Measurements from ENCODE around the gene CHST2.
"Not testable (repeated sequence)": the region's sequence is repeated elsewhere in the genome, so short reads cannot be mapped to it uniquely, and the experiment has no call there.

CHST2 gene, protein sequence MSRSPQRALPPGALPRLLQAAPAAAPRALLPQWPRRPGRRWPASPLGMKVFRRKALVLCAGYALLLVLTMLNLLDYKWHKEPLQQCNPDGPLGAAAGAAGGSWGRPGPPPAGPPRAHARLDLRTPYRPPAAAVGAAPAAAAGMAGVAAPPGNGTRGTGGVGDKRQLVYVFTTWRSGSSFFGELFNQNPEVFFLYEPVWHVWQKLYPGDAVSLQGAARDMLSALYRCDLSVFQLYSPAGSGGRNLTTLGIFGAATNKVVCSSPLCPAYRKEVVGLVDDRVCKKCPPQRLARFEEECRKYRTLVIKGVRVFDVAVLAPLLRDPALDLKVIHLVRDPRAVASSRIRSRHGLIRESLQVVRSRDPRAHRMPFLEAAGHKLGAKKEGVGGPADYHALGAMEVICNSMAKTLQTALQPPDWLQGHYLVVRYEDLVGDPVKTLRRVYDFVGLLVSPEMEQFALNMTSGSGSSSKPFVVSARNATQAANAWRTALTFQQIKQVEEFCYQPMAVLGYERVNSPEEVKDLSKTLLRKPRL

DNA sequence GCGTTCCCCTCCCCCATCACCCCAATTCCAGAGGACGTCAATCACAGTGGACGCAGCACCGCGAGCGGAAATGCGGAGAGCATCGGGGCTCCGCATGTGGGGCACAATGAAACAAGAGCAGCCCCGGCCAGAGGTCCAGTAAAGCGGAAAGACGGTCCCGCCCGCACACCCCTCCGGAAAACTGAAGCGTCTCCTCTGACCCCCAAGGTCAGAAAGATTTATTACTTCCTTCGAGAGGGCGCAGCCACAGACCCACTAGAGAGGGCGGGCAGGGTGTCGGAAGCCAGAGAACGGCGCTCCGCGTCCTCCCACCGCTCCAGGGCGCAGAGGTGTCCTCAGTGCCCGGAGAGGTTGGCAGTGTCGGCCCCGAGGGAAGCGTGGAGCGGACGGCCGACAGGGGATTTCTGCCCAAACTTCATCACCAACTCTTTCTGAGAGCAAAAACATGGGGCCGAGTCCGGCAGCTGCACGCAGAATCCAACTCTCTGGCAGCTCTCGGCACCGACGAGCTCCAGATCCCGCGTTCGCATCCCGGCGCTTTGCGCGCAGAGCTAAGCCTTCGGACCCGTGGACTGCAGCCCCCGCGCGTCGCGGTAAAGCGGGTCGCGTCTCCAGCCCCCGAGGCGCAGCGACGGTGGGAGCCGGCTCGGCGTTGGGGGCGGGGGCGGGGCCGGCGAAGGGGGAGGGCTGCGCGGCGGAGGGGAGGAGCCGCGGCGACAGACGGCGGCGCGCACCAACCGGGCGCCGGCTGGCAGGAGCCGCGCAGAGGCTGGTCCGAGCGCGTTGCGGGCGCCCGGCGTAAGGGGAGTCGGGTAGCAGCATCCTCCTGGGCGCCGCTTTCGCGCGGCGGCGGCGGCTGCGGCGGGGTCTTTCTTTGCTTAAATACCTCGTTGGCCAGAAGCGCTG lies at the start of gene CHST2:
Gene CHST2, plus strand, starts transcription at position 763 of the 906 bp plus-strand sequence. CDS start 1,046 bp downstream, outside the sequence.
- peak; percentile 41 to 62 for DNase-seq (ENCODE audit: extremely low read depth in 1 of 2, low read depth in 1 of 2)

DNA sequence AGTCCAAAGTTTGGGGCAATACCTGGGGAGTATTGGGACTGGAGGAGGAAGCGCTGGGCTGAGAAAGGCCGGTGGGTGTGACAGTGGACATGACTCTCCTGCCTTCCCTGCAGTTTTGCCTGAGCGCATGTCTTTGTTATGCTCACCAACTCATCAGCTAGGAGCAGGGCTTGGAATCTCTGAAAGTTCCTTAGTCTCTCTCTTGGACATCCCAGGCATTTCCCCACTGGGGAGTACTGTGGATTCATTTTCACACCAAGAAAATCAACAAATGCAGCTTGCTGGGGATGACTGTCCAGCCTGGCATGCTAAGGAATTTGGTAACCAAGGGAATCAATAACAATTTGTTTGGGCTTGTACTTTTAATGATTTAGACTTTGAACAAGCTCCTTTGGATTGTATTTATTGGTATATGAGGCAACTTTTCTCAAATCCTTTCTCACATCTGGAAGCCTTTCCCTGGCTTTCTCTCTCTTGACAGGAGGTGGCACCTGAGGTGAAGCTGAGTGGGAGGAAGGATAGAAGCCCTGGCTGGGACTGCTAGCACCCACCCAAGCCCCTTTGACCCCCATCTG lies 48.5 kb upstream of the CHST2 start:
- no peak for DNase-seq (ENCODE audit: extremely low read depth in 1 of 2, low read depth in 1 of 2)

DNA sequence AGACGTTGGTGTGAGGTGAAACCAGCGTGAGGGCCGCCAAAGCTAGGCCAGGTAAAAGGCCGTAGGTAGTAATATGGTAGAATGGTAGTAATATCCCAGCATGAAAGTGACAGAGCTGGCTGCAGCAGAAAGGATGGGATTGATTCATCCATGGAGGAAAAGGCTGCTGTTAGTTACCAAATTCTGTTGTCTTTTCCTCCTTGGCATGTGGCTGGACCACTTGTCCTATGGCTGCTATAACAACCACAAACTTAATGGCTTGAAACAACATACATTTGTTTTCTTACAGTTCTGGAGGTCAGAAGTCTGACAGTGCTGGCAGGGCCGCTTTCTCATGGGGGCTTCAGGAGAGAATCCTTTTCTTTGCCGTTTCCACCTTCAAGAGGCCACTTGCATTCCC lies 47.8 kb upstream of the CHST2 start:
- DNase-seq (ENCODE audit: extremely low read depth in 1 of 2, low read depth in 1 of 2), result no peak

DNA sequence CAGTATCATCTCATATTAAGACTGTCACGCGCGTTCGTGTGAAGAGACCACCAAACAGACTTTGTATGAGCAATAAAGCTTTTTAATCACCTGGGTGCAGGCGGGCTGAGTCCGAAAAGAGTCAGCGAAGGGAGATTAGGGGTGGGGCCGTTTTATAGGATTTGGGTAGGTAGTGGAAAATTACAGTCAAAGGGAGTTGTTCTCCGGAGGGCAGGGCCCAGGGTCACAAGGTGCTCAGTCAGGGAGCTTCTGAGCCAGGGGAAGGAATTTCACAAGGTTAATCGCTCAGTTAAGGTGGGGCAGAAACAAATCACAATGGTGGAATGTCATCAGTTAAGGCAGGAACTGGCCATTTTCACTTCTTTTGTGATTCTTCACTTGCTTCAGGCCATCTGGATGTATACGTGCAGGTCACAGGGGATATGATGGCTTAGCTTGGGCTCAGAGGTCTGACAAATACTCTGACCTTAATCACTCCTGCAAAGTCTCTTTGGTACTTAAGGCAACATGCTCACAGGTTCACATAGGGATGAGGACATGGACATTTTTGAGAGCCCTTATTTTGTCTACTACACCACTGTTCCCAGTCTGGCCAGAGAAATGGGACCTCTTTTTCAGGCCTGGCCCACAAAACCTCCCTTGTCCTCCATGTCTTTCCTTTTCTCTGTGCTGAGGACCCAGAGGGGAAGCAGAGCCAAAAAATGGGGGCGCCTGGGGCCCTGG lies 47.1 kb upstream of the CHST2 start:
- DNase-seq (ENCODE audit: extremely low read depth in 1 of 2, low read depth in 1 of 2), result not testable (repeated sequence)

DNA sequence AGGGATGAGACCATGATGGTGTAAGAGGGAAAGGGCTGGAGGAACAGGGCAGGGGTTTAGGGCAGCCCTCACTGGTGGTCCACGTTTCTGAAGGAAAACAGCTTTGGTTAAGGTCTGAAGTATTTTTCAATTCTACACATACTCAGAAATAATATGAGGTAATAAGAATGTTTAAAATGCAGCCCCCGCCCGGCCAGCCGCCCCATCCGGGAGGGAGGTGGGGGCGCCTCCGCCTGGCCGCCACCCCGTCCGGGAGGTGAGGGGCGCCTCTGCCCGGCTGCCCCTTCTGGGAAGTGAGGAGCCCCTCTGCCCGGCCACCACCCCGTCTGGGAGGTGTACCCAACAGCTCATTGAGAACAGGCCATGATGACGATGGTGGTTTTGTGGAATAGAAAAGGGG lies 46.0 kb upstream of the CHST2 start:
- DNase-seq (ENCODE audit: extremely low read depth in 1 of 2, low read depth in 1 of 2), result not testable (repeated sequence)

DNA sequence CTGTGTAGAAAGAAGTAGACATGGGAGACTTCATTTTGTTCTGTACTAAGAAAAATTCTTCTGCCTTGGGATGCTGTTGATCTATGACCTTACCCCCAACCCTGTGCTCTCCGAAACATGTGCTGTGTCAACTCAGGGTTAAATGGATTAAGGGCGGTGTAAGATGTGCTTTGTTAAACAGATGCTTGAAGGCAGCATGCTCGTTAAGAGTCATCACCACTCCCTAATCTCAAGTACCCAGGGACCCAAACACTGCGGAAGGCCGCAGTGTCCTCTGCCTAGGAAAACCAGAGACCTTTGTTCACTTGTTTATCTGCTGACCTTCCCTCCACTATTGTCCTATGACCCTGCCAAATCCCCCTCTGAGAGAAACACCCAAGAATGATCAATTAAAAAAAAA lies 45.6 kb upstream of the CHST2 start:
- not testable (repeated sequence) for DNase-seq (ENCODE audit: extremely low read depth in 1 of 2, low read depth in 1 of 2)

DNA sequence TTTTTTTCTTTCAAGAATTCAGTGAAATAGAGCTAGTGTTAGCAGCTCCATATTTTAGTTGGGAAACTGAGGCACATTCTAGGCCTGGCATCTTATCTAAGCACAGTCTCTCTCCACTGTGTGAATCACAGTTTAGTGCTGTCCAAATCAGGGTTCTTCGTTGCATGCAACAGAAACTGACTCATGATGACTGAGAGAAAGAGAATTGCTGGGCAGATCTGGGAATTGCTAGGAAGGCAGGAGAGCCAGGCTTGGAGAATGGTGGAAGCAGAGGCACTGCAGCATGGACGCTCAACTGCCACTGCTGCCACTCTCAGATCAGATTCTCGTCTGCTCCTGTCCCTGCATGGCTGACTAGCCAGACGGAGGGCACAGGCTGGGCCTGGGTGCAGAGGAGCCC lies 40.7 kb upstream of the CHST2 start:
- no peak for DNase-seq (ENCODE audit: extremely low read depth in 1 of 2, low read depth in 1 of 2)

DNA sequence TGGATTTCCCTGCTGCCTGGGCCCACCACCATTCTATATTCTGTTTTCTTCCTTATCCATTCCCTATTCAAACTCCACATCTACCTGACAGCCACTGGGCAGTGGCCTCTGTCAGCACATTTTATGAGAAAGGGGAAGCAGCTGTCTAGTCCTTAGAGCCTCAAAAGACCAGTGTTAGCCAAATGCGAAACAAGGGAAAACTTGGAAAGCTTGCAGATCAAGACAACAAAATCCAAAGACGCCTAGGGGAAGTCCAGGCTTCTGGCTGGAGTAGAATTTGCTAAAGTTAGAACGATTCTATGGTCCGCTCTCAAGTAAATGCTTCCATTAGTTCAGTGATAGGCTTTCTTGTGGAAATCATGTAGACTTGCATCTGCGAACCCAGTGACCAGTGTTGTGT lies 39.4 kb upstream of the CHST2 start:
- DNase-seq (ENCODE audit: extremely low read depth in 1 of 2, low read depth in 1 of 2), result no peak

DNA sequence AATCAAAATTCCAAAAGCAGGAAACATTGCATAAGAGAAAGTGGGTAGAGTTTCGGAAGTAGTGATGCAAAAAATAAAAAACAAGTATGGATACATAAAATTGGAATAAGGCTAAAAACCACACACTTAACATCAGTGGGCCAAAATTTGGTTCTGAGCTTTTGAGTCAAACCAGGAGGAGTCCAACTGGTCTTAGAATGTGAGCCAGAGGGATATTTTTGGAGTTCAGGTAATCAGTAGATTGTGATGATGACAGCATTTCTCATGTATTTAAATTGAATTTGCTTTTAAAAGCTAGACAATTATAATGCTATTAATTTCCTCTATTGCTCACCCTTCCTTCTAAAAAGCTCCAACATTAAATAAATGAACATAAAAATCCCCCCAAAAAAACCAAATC lies 38.2 kb upstream of the CHST2 start:
- DNase-seq (ENCODE audit: extremely low read depth in 1 of 2, low read depth in 1 of 2), result no peak

DNA sequence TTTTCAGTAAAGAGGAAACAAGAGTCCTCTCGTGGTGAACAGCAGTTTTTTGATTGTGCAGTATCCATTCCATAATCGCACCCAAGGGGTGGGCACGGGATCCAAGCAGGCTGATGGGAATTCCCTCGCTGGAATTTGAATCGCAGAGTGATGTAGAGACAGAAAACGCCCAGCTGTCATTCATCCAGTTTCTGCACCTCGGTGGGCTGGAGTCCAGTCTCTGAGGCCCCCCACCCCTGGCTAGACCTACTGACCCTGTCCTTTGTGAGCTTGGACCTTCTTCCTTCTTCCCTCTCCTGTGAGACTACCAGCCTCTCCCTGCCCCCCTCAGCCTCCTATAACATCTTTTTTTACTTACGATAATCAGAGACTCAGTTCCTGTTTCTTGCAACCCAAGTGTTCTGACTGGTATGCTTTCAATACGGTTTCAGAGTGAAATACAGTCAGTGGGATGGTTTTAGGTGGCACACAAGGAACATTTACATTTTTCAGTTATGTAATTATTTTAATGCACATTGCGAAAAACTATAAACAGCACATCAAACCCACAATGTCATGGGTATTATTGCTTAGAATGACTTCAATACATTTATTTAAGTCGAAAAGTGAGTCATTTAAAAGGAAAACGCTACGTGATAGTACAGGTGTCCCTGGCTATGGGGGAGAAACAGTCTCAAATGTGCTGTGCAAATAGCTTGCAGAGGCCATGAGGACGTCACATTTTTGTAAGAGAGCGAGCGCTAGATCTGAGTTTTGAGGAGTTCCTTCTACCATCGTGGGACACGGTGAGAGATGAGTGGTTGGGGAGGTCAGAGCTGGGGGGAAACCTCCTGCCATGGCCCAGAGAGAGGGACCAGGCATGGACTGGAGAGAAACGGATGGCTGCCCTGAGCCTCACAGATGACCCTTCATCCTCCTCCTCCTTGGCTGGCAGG lies 37.5 kb upstream of the CHST2 start:
- DNase-seq (ENCODE audit: extremely low read depth in 1 of 2, low read depth in 1 of 2), result peak in 1 of 2 donors; percentile 4

DNA sequence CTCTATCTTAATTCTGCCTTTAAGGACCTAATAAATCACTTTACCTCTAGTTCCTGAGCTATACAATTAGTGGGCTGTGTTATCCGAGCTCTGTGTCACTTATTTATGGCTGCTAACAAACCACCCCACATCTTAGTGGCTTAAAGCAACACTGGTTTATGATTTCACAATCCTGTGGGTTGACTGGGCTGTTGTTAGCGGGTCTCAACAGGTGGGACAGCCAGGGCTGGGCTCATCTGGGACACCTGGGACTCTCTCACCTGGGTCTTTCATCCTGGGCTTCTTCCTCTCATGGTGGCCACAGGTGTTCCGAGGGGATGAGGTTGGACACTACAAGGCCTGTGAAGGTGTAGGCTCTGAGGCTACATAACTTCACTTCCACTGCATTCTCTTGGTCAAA lies 35.8 kb upstream of the CHST2 start:
- DNase-seq (ENCODE audit: extremely low read depth in 1 of 2, low read depth in 1 of 2), result no peak

DNA sequence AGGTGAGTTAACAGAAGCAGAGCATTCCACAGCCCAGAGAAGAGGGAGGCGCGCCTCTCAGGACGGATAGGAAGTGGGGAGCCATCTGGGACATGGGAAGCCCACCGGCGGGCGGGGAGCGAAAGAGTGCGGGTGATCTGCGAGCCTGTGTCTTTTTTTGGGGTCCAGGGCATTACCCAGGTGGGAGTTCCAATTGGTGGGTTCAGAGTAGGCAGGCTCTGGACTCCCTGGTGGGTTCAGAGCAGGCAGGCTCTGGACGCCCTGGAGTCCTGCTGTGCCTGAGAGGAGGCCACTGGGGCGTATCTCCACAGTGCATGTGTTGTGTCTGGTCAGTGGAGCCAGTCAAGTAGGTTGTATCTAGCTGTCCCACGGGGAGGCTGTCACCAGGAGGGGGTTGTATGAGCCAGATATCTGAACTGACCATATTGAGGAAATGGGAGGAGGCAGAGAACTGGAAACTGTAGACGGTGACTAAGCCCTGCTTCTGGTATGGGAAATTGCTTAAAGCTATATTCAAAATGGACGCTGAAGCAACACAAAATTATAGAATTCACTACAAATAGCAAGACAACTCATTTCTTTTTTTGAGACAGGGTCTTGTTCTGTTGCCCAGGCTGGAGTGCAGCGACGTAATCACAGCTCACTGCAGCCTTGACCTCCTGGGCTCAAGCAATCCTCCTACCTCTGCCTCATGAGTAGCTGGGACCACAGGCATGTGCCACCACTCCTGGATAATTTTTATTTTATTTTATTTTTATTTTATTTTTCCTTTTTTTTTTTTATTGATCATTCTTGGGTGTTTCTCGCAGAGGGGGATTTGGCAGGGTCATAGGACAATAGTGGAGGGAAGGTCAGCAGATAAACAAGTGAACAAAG lies 34.5 kb upstream of the CHST2 start:
- peak in 1 of 2 donors; percentile 2 for DNase-seq (ENCODE audit: extremely low read depth in 1 of 2, low read depth in 1 of 2)

DNA sequence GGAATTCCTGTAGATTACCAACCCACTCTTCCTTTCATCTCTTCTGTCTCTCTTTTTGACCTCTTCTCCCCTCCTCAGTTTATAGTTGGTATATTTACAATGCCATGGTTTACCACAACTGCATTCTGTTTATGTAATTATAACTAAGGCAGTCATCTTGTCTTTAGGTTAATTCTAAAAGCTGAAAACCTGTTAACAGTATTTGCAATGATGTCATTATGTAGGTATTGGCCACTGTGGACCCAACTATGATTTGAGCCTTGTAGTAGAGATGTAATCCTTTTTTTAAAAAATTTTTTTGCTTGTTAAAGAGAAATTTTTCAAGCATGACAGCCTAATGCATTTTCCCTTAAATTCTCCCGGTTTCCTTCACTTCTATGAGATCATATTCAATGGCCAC lies 30.7 kb upstream of the CHST2 start:
- DNase-seq (ENCODE audit: extremely low read depth in 1 of 2, low read depth in 1 of 2), result no peak

DNA sequence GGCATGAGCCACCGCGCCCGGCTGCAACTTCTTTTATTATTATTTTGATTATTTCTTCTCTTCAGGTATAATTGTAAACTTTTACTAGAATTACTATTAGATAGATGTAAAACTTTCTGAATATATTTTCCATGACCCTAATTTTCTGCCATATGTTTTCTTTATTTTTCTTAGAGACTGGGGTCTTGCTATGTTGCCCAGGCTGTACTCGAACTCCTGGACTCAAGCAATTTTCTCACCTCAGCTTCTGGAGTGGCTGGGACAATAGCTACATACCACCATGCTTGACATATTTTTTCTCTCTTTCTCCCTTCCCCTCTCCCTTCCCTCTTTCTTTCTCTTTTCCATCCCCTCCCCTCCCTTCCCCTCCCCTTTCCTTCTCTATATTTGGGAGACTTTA lies 29.6 kb upstream of the CHST2 start:
- DNase-seq (ENCODE audit: extremely low read depth in 1 of 2, low read depth in 1 of 2), result no peak

DNA sequence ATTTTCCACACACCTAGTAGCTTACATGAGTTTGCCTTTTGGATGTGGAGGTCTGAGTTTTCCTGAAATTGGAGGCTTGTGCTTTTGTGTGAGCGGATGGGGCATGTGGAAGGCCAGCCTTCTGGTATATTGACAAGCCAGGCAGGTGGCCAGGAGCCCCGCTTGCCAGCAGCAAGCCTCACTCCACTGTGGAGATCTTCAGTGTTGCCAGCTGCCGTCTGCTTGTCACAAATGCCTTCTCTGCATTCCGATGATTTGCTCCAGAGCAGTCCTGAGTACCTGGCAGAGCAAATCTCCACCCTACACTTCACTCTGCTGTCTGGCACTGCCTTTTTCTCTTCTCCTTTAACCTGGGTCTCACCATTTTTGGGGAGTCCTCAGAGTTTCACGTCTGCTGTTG lies 29.1 kb upstream of the CHST2 start:
- DNase-seq (ENCODE audit: extremely low read depth in 1 of 2, low read depth in 1 of 2), result no peak

DNA sequence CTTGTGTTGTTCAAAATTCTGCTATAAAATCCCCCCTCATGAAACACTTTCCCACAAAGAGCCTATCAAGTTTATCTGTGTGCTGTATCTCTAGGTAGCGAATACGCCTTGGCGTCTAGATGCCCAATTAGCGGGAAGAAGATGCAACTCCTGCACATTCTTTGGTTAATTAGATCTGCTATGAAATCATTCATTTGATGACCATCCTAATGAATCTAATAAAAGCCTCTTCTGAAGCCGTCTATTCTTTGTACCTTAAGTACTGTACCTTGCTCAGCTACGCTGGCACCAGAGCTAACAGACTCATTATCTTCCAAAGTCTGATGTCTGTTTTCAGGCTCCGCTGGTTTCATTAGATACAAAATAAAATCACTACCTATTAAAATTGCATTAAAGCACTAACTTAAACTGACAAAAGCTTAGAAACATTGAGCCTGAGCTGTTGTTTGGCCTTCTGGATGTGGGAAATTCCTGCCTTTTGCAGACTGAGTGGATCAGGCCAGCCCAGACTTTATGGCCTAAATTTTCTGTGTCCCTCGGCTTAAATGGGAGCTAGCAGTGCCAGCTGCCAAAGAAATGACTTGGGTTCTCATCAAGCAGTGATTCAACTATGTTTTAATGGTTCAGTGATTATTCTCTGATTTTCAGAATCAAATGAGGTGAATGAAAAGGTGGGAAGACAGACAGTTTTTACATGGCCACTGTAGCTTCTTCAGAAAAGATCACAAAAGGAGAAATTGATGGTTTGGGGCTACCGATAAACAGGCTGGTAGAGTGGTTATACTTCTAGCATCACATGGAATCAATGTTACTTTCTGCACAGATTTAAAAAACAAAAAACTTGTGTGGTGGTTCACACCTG lies 28.4 kb upstream of the CHST2 start:
- no peak for DNase-seq (ENCODE audit: extremely low read depth in 1 of 2, low read depth in 1 of 2)

DNA sequence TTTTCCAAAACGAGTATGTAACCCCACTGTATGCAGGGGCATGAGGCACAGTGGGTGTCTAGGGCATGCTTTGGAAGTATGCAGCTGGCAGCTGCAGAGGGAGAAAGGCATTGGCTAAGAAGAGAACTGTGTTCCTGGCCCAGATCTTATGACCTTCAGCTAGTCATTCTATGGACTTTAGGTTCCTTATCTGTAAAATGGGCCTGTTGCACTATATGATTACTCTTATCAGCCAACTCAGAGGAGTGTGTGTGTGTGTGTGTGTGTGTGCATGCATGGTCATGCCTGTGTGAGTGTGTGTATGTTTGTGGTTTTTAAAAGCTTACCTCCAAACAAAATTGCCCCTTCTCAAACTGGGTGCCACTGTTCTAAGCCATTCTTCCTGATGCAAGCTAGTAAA lies 27.4 kb upstream of the CHST2 start:
- DNase-seq (ENCODE audit: extremely low read depth in 1 of 2, low read depth in 1 of 2), result no peak

DNA sequence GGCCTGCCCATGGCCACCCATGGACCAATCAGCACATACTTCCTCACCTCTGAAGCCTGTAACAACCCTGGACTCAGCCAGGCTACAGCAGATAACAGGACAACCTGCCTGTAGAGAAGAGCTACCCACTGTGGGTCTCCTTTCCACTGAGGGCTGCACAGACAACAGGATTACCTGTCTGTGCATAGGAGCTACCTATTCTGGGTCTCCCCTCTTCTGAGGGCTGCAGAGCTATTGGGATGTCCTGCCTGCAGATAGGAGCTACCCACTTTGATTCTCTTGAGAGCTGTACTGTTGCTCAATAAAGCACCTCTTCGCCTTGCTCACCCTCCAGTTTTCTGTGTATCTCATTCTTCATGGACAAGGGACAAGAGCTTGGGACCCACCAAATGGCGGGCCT lies 23.8 kb upstream of the CHST2 start:
- DNase-seq (ENCODE audit: extremely low read depth in 1 of 2, low read depth in 1 of 2), result no peak

Measured in stimulated activated CD8-positive, alpha-beta memory T cell treated with anti-CD3 and anti-CD28 coated beads, Interleukin-7, amount 100 ng/mL, for 48 hours (primary cell).